HS-27A (cell line): ENCODE measurements around the gene NR4A1.

ENCODE experiments used
- DNase-seq: peaks from one replicate; pipeline ENCODE4 v3.0.0-alpha.2; 2012; ENCODE audit warnings: low read depth, missing footprints

Gene NR4A1

DNA sequence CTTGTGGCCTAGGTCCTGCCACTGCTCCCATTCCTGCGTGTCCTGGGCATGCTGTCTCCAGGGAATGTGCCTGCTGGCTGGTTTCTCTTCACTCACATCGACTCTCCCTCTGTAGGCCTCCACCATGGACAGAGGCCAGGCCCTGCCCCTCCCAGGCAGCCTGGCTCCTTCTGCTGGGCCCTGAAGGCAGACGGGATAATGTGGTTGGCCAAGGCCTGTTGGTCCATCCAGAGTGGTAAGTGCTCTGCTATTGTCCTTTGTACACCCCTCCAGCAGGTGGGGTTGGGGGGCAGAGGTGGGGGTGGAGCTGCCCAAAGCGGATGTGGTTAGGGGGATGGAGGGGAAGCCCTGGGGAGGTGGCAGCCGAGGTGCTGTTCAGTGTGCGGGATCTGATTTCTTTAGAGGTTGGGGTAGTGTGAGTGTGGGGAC lies 9.5 kb upstream of the NR4A1 start:
- no peak for DNase-seq

DNA sequence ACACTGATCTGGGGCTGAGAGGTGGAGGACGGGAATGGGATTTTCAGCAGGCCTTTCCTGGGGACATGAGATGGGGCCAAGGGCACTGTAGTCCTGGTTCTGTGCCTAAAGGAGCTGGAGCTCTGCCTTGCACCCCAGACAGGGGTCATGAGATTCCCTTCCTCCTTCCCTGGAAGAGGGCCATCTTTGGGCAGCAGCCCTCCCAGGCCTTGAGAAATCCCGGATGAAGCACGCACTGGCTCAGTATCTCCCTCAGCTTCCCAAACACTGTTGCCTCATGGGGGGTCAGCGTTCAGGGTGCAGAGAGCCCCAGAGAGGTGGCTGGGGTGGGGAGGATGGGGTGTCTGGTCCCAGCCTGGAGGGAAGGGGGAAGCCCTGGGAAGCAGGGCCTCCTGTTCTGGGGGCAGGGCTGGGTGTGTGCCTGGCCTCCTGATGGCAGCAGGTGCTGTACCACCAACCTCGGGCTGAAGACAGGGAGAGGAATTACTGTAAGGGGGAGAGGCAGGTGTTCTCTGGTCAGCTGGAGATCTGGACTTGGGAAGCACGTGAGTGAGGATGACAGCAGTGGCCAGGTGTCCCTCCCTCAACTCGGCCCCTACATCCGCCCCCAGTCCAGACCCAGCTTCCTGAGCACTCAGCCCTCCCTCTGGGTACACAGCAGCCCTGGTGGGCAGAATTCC lies 8.4 kb upstream of the NR4A1 start:
- no peak for DNase-seq

DNA sequence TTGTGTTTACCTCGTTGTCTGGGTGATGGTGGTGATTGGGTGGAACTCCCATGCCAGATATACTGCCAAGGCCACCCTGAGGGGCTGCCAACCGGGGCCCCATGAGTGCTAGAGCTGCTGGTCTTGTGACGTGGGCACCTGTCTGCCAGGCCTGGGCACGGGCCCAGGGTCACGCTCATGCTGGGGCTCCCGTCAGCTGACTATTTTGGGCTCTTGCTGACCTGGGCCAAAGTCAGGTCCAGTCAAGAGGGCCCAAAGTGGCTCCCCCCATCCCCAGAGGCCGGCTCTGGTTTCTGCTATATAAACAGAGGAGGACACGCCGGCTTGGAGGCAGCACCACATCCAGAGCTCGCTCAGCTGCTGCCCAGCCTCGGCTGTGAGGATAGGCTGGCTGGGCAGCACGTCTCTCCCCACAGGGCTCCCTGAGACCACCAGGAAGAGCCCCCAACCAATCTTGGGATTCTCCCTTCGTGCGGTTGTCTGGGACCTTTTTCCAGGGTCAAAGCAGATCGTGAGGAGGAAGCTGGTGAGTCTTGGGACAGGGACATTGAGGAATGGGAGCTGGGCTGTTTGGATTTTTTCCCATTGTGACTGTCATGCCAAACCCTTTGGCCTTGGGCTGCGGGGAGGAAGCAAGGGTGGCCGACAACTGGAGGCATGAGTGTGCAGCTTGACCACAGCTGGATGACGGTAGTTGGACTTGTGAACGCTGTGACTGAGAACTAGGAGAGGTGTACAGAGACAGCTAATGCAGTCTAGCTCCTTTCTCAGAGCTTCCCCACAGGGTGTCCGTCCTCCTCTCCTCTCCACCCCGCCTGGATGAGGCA lies 7.6 kb upstream of the NR4A1 start:
- DNase-seq: no peak

DNA sequence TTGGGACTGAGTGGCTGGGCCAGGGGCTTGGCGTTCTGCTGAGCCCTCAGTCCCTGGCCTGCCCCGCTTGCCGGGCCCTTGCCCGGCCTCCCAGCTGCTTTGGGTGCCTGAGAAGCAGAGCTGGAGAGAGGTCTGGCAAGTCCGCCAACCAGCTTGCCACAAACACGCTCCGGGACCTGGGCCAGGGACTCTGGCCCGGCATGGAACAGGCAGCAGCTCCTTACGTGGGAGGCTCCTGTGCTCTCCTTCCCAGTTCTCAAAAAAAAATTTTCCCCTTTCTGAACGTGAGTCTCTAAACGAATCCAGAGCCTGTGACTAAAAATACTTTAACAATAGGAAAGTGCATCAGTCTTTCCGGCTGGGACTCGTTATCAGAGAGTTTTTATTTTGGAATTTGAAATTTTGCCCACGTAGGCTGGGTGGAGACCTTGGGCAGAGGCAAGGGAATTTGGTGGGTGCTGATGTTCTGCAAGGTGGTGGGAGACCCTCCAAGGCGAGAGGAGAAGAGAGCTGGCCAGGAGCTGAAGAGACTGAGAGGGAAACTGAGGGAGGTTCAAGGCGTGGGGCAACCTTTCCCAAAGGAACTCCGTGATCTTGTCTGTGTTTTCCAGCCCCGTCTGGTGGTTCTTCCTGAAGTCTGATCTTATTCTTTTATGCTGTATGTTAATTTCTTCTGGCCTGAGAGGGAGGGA lies 6.8 kb upstream of the NR4A1 start:
- no peak for DNase-seq

DNA sequence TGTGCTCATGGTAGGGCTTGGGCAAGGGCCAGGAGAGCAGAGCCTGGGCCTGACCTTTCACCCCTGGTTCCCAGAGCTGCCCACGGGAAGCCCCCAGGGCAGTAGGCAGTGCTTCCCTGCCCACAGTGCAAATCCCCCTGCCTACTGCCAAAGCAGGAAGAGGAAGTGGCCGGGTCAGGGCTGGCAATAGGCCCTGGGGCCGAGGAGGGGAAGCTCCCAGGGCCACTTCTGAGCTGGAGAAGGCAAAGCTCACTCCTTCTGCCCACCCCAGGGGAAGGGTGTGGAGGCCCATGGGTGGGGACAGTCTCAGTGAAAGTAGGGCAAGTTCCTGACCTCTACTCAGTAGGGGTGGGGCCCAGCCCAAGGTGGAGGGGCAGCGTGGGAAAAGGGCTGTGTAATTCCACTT lies 5.4 kb upstream of the NR4A1 start:
- no peak for DNase-seq

DNA sequence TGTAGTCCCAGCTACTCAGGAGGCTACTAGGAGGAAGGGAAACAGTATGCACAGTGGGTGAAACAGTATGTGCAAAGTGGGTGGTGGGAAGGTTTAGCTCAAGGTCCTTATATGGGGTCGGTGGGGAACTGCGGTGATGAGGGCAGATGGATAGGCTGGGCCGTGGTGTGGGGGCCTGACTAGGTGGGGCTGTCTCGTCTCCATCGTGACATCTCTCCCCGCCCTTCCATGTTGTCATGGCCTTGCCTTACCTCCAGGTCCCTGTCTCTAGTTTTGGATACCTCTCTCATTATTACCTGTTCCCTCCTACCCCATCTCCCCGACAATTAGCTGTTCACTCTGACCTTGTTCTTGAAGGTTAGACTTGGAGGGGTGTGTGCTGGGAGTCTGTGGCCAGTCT lies 4.4 kb upstream of the NR4A1 start:
- DNase-seq: no peak

DNA sequence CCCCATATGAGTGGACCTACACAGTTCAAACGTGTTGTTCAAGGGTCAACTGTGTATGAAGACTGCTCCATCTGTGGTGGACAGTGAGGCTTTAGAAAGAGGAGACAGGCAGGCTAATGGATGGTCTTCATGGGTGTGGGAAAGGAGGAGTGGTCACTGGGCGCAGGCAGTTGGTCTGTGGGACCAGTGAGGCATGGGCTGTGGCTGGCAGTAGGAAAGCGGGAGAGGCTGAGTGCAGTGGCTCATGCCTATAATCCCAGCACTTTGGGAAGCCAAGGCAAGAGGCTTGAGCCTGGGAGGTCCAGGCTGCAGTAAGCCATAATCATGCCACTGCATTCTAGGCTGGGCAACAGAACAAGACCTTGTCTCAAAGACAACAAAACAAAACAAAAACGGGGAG lies 2.0 kb upstream of the NR4A1 start:
- no peak for DNase-seq

DNA sequence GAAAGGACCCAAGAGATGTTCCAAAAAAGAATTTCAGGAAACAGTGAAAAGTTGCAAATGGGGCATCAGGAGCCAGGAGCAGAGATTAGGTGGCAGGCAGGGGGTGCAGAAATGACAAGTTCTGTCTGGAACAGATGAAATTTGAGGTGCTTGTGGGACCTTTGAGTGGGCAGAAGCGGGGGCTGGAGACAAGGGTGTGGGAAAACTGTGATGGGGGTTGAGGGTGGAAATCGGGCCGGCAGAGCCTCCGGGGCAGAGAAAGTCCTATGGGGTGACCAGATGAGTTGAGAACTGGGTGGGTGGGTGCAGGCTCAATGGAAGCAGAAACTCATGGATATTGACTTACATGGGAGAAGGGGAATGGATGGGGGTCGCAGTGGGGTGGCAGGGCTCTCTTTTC lies 1.6 kb upstream of the NR4A1 start:
- DNase-seq: no peak

DNA sequence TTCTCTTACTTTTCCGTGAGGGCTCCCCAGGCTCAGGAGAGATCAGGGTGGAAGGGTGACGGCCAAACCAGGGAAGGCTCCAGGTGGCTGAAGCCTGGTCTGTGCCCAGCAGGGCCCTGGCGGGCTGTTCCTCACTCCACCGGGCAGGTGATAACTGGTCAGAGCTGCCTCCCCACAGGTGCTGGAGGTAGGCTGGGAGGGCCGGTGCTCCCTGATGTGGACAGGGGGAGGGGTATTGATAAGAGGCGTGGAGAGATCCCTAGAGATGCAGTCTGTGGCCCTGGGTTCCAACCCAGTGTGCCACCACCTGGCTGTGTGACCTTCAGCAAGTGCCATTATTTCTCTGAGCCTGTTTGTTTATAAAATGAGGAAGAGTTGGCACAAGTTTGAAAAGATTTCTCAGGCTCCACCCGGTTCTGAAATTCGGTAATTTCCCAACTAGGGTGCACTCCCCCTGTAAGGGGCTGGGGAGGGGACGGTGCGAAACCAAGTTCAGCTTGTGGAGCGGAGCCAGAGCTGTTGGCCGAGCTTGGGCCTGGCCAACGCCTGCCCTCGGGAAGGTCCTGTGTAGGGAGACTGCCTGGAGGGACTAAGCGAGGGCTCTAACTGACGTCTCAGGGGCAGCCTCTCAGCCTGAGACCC lies 1.0 kb upstream of the NR4A1 start:
- no peak for DNase-seq

DNA sequence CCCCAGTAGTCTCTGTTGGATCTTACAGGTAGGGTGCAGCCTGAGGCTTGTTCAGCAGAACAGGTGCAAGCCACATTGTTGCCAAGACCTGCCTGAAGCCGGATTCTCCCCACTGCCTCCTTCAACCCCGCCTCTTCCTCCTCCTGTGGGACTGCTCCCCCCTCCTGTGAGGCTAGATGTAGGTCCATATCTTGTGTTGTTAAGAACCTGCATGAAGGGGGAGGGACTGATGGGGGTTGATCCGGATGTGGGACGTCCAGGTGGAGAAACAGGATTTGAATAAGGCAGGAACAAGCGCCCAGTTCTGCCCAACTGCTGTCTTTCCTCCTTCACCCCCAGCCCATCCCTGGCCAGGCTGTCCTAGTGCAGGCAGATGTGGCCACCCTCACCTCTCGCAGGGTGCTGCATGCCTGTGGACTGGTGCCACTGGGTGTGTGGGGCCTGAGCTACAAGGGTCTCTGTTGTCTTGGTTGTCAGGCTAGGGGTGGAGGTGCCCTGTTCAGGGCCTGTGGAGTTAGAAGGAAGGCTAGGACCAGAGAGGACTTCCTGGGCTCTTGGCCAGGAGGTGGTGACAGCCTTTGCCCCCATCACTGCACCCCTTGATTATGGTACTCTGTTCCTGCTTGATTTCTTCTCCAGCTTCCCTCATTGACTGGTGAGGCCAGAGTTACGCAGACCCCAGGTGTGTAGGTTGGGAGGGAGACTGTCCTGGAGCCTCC lies 1.4 kb downstream of the NR4A1 start:
- no peak for DNase-seq

DNA sequence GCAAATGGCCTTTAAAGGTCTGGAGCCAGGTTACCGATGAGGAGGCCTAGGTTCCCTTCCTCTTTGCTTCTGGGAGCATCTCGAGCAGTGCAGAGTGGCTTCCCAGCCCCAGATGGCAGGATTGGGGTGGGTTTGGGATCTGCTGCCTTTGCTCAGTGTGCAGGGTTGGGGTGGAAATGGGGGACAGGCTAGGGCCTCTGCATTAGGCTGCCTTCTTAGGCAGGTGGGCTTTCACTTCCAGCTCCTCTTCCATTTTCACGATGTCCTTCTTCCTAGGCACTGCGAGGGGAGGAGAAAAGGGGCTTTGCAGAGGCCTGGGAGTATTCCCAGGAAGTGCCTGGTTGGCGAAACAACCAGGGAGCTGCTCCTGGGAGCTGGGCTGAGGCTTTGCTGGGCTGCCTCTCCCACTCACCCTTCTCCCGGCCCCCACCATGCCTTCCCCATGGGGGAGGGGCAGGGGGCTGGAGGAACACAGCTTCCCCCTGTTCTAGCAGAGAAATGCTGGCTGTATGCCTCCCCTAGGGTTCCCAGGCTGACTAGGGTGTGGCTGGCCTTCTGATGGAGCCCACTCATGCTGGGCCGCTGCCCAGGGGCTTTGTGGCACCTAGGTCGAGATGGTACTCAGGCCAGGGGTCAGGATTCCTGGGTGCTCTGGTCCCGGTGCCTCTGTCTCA lies 2.4 kb downstream of the NR4A1 start:
- no peak for DNase-seq

DNA sequence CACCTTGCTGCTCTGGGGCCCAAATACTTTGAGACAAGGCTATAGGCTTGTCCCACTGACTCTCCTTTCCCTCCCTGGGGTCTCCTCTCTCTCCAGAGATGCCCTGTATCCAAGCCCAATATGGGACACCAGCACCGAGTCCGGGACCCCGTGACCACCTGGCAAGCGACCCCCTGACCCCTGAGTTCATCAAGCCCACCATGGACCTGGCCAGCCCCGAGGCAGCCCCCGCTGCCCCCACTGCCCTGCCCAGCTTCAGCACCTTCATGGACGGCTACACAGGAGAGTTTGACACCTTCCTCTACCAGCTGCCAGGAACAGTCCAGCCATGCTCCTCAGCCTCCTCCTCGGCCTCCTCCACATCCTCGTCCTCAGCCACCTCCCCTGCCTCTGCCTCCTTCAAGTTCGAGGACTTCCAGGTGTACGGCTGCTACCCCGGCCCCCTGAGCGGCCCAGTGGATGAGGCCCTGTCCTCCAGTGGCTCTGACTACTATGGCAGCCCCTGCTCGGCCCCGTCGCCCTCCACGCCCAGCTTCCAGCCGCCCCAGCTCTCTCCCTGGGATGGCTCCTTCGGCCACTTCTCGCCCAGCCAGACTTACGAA lies 3.1 kb downstream of the NR4A1 start:
- DNase-seq: no peak

DNA sequence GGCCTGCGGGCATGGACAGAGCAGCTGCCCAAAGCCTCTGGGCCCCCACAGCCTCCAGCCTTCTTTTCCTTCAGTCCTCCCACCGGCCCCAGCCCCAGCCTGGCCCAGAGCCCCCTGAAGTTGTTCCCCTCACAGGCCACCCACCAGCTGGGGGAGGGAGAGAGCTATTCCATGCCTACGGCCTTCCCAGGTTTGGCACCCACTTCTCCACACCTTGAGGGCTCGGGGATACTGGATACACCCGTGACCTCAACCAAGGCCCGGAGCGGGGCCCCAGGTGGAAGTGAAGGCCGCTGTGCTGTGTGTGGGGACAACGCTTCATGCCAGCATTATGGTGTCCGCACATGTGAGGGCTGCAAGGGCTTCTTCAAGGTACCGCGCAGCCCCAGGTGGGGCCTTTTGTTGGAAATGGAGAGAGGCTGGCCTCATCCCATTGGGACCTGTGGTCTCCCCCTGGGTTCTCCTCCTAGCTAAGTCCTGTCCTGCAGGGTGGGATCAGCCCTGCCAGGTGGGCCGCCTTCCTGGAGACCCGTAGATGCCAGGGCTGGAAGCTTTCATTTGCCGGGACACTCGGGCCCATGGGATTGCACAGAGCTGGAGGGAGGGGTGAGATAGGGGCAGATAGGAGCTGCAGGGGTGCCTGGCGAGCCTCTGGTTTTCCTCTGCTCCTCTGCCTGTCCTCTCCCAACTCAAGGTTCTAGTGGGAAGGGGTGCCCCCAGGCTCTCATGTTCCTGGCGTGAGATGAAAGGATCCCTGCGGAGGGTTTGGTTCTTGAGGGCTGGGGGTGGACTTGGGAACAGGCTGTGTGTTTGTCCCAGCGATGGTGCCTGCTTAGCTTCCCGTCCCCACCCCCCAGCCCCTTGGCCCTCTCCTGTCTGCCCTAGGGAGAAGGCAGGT lies 3.8 kb downstream of the NR4A1 start:
- no peak for DNase-seq

DNA sequence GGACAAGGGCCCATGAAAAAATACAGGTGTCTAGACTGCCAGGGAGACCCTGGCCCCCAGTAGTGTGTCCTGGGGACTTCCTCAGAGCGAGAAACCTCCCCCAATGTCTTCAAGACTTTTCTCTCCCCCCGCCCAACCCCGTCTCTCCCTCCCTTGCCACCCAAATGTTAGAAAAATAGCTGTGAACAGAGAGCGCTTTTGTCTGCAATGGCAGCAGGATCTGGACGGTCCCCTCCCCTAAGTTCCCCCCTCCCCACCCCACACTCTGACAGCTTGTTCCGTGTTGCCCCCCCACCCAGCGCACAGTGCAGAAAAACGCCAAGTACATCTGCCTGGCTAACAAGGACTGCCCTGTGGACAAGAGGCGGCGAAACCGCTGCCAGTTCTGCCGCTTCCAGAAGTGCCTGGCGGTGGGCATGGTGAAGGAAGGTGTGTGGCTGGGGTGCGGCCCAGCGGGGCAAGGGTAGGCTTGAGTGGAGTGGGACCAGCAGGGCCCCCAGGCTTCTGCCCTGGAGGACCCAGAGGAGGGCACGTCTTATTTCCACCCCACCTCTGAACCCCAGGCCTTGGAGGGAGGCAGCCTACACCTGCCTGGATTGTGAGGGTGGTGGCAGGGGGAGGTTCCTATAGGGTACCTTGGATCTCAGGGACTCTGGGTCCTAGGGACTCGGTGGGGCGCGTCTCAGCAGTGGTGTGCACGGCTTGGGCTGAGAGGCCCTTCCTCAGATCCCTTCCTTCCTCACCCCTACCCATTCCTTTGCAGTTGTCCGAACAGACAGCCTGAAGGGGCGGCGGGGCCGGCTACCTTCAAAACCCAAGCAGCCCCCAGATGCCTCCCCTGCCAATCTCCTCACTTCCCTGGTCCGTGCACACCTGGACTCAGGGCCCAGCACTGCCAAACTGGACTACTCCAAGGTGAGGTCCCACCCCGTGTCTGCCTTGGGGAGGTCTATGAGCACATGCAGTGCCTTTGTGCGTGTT lies 4.8 kb downstream of the NR4A1 start:
- no peak for DNase-seq

DNA sequence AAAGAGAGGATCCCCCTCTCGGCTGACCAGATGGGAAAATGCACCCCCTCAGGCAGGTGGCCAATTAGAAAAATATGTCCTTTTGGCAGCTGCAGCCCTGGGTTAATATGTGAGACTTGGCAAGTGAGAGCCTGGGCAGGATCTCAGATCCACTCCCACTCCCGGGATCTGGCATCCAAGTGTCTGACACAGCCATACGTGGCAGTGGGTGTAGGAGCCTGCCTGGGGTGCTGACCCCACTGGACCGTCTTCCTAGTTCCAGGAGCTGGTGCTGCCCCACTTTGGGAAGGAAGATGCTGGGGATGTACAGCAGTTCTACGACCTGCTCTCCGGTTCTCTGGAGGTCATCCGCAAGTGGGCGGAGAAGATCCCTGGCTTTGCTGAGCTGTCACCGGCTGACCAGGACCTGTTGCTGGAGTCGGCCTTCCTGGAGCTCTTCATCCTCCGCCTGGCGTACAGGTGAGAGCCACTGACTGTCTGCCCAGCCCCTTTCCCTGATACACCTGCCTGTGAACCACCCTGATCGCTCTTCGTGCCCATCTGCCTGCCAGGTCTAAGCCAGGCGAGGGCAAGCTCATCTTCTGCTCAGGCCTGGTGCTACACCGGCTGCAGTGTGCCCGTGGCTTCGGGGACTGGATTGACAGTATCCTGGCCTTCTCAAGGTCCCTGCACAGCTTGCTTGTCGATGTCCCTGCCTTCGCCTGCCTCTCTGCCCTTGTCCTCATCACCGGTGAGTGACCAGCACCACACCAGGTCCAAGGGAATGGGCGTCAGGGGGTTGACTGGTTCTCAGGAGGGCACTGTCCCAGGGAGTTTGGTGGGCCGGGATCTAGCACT lies 5.8 kb downstream of the NR4A1 start:
- DNase-seq: no peak

DNA sequence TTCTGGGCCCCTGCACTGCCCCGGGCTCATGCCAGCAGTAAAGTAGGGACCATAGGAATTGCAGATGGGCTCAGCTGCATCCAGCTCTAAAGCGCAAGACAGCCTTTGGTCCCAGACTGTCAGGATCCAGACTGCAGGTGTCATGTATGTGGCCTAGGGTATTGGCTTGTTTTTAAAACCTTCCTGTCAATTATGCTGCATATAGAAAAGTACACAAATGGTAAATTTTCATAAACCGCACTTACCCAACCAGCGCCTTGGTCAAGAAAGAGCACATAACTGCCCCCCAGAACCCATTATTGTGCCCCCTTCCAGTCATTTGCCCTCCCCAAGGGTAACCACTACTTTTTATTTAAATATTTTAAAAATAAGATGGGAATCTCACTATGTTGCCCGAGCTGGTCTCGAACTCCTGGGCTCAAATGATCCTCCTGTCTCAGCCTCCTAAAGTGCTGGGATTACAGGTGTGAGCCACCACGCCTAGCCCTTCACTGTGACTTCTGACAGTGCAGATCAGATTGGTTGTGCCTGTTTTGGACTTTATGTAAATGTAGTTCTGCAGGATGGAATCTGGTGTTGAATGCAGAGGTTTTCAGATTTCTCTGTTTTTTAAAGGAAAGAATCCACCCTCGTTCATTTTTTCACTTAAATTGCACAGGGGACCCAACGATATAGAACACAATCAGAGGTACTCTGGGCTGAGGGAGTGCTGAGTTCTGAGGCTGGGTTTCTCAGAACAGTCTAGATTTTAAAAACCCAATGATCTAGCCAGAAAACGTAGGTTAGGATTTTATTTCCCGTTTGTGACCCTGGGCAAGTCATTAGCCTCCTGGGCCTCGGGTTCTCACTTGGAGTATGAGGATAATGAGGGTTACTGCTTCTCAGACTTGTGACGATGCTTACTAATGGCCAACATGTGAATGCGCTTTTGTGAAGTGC lies 6.7 kb downstream of the NR4A1 start:
- DNase-seq: no peak
